Measurements from ENCODE around the gene ARVCF. TPM values are rescaled to one million over a fixed set of nuclear protein-coding genes. Genes with fewer than 3 reads are reported as not detected.

The ARVCF gene
- total RNA-seq, 1 experiment from 2014 or later = 11.1 TPM

DNA sequence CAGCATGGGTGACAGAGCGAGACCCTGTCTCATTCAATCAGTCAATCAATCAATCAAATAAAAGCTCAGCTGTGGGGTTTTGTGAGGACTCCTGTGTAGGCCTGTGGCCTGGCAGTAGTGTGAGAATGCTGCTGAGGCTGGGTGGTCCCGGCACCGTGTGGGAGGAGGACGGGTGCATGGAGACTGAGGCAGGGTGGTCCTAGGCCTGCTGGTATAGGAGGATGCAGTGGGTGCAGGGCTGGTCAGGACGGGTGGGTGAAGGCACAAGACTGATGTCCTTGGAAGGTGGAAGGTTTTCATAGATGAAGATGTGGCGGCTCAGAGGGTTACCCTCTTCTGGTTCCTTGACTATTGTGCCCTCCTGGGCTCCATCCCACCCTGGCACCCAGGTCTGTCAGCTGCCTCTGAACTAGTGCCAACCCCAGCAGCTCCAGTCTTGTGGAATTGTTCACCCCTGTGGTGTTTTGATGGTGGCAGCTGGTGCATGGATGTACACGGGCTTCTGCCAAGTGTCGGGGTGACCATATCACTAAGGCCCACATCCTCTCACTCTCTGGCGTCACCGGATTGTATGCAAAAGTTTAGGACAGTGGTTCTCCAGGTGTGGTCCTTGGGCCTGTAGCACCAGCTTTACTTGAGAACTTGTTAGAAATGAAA, 28.0 kb upstream of the ARVCF start:
- no peak for DNase-seq (ENCODE audit: low spot score)
- H3K4me3 ChIP-seq (ENCODE audit: low read depth, low read length, poor library complexity, severe bottlenecking) = no peak overlapping the region
- no peaks in the 10 kb centered on the region for H3K9me3 ChIP-seq (ENCODE audit: low read depth, low read length, poor library complexity, severe bottlenecking)
- POLR2A ChIA-PET (ENCODE audit: low non-redundant PET) = no interaction called here
- H3K36me3 ChIP-seq (ENCODE audit: insufficient read depth, low read length, poor library complexity, severe bottlenecking) = no peaks in the 10 kb centered on the region
- intact Hi-C loops (cut with micrococcal nuclease; ENCODE audit: unreplicated experiment) = no loop called here
- BruUV-seq (replicated peaks) = no TSS peak
- H3K4me1 ChIP-seq (ENCODE audit: insufficient read depth, low read length, poor library complexity, severe bottlenecking) = no peaks in the 10 kb centered on the region
- TF ChIP-seq EZH2 (IDR thresholded peaks at IDR 0.05; ENCODE audit: borderline replicate concordance, low read depth, low read length, poor library complexity, severe bottlenecking) = no peak
- TF ChIP-seq, protein P1, sequence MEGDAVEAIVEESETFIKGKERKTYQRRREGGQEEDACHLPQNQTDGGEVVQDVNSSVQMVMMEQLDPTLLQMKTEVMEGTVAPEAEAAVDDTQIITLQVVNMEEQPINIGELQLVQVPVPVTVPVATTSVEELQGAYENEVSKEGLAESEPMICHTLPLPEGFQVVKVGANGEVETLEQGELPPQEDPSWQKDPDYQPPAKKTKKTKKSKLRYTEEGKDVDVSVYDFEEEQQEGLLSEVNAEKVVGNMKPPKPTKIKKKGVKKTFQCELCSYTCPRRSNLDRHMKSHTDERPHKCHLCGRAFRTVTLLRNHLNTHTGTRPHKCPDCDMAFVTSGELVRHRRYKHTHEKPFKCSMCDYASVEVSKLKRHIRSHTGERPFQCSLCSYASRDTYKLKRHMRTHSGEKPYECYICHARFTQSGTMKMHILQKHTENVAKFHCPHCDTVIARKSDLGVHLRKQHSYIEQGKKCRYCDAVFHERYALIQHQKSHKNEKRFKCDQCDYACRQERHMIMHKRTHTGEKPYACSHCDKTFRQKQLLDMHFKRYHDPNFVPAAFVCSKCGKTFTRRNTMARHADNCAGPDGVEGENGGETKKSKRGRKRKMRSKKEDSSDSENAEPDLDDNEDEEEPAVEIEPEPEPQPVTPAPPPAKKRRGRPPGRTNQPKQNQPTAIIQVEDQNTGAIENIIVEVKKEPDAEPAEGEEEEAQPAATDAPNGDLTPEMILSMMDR (conservative IDR thresholded peaks at IDR 0.05; ENCODE audit: low read depth, low read length) = no peak
- CTCF ChIA-PET = no interaction called here
- H3K27me3 ChIP-seq (replicated peaks; ENCODE audit: insufficient read depth, low read depth, low read length, poor library complexity) = no peaks in the 10 kb centered on the region
- H3K27ac ChIP-seq (ENCODE audit: low read depth, low read length, poor library complexity, severe bottlenecking) = no peak overlapping the region

DNA sequence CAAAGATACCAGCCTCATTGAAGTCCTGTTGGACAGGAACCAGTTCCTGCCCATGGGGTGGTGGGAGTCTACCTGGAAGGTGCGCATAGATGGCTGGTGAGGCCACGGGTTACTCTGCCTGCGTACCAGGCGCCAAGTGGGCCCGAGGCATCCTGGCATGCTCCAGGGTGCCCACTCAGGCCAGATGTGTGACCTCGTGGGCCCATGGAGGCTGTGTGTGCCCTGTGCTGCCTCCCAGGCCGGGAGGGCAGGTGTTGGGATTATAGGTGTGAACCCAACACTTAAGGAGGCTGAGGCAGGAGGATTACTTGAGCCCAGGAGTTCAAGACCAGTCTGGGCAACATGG, 27.3 kb upstream of the ARVCF start:
- Histone ChIP-seq H3K27ac (ENCODE audit: low read depth, low read length, poor library complexity, severe bottlenecking) (no peak overlapping the region), H3K4me3 (ENCODE audit: low read depth, low read length, poor library complexity, severe bottlenecking) (no peak overlapping the region), H3K9me3 (ENCODE audit: low read depth, low read length, poor library complexity, severe bottlenecking) (no peaks in the 10 kb centered on the region), H3K27me3 (replicated peaks; ENCODE audit: insufficient read depth, low read depth, low read length, poor library complexity) (no peaks in the 10 kb centered on the region), H3K4me1 (ENCODE audit: insufficient read depth, low read length, poor library complexity, severe bottlenecking) (no peaks in the 10 kb centered on the region), H3K36me3 (ENCODE audit: insufficient read depth, low read length, poor library complexity, severe bottlenecking) (no peaks in the 10 kb centered on the region)
- TF ChIP-seq, protein P1 (conservative IDR thresholded peaks at IDR 0.05; ENCODE audit: low read depth, low read length) = no peak
- TF ChIP-seq EZH2 (IDR thresholded peaks at IDR 0.05; ENCODE audit: borderline replicate concordance, low read depth, low read length, poor library complexity, severe bottlenecking) = no peak
- no TSS peak for BruUV-seq (replicated peaks)
- CTCF ChIA-PET = no interaction called here
- intact Hi-C loops (cut with micrococcal nuclease; ENCODE audit: unreplicated experiment) = no loop called here
- POLR2A ChIA-PET (ENCODE audit: low non-redundant PET) = no interaction called here
- DNase-seq (ENCODE audit: low spot score) = no peak

DNA sequence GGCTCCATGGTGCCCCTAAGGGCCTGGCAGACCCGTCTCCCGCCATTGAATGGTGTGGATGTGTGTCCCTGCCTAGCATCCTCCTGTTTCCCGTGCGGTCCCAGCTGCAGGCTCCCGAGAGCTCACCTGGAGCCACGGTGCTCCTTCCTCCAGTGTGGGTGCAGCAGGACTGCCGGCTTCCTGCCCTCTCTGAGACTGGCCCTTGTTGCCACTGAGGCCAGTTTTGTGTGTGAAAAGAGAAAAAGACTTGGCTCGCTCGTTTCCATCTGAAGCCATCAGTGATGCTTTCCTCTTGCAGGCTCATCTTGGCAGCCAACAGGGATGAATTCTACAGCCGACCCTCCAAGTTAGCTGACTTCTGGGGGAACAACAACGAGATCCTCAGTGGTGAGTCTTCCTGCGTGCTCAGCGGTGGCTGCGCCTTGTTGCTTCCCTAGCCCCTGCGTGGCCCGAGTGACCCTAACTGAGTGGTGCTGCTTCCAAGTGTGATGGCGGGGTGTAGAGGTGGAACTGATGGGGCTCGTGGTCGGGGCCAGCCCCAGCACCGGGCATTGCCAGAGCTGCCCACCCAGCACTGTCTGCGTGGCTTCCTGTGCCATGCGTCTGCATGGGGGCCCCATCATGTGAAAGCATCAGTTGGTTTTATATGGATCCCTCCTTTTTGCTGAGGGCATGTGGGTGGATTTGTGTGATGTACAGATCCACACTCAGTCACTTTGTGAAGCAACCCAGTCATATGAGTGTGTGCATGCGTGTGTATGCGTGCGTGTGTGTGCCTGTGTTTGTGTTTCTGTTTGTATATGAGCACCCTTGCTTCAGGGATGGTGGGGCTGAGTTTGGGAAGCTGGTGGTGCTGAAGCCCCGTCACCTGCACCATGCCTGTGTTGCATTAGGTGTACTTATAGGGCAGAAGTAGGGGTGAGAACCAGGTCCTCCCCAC, 26.7 kb upstream of the ARVCF start:
- Histone ChIP-seq H3K9me3 (ENCODE audit: low read depth, low read length, poor library complexity, severe bottlenecking) (no peaks in the 10 kb centered on the region), H3K27ac (ENCODE audit: low read depth, low read length, poor library complexity, severe bottlenecking) (no peak overlapping the region), H3K27me3 (replicated peaks; ENCODE audit: insufficient read depth, low read depth, low read length, poor library complexity) (no peaks in the 10 kb centered on the region), H3K36me3 (ENCODE audit: insufficient read depth, low read length, poor library complexity, severe bottlenecking) (no peaks in the 10 kb centered on the region), H3K4me3 (ENCODE audit: low read depth, low read length, poor library complexity, severe bottlenecking) (no peak overlapping the region), H3K4me1 (ENCODE audit: insufficient read depth, low read length, poor library complexity, severe bottlenecking) (no peaks in the 10 kb centered on the region)
- POLR2A ChIA-PET (ENCODE audit: low non-redundant PET) = no interaction called here
- CTCF ChIA-PET = no interaction called here
- BruUV-seq (replicated peaks) = no TSS peak
- TF ChIP-seq EZH2 (IDR thresholded peaks at IDR 0.05; ENCODE audit: borderline replicate concordance, low read depth, low read length, poor library complexity, severe bottlenecking) = no peak
- TF ChIP-seq, protein P1 (conservative IDR thresholded peaks at IDR 0.05; ENCODE audit: low read depth, low read length) = no peak
- DNase-seq (ENCODE audit: low spot score) = no peak
- intact Hi-C loops (cut with micrococcal nuclease; ENCODE audit: unreplicated experiment) = no loop called here
